ENCODE data around the gene GPR137. TPM values are rescaled to one million over a fixed set of nuclear protein-coding genes. Genes with fewer than 3 reads are reported as not detected.

The GPR137 gene
- total RNA-seq, 2 experiments from 2014 or later: 23.6 to 27.2 TPM

- no peaks in the 10 kb centered on the region for H3K9me3 Mint-ChIP-seq (ENCODE audit: low read depth)
- DNase-seq (no peak), ATAC-seq (no peak)
- ChIA-PET POLR2A (interaction anchor here (1.0 kb wide), 1 partner anchor 66 kb away, joined by 5 read pairs; no protein-coding TSS in a partner anchor), CTCF (interaction anchor here (0.6 to 1.2 kb wide), 3 partner anchors 12 to 488 kb away, joined by 3 read pairs; no protein-coding TSS in a partner anchor)
- H3K36me3 Mint-ChIP-seq (ENCODE audit: low read depth): peaks cover 6% of the 10 kb centered on the region
- H3K4me1 Mint-ChIP-seq: peaks cover 20% of the 10 kb centered on the region
- H3K27ac Mint-ChIP-seq: no peak overlapping the region
- H3K27me3 Mint-ChIP-seq: no peaks in the 10 kb centered on the region
- H3K4me3 Mint-ChIP-seq: no peak overlapping the region
- intact Hi-C loops (cut with DNase I, micrococcal nuclease): no loop called here
Measured at GRCh38 chr11:64255135-64256128, 30.2 kb upstream of the GPR137 start.

DNA sequence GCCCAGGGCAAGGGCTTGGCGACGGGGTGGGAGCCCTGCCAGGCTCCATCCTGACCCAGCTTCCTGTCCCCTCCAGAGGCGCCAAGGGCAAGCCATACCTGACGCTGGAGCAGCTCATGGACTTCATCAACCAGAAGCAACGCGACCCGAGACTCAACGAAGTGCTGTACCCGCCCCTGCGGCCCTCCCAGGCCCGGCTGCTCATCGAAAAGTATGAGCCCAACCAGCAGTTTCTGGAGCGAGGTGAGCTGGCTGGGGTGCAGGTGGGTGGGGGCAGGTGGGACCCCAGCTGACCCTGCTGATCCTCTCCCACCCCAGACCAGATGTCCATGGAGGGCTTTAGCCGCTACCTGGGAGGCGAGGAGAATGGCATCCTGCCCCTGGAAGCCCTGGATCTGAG lies 29.3 kb upstream of the GPR137 start:
- DNase-seq (no peak), ATAC-seq (no peak)
- Mint-ChIP-seq H3K27ac (no peak overlapping the region), H3K4me1 (peaks cover 17% of the 10 kb centered on the region), H3K9me3 (ENCODE audit: low read depth) (no peaks in the 10 kb centered on the region), H3K27me3 (no peaks in the 10 kb centered on the region), H3K4me3 (no peak overlapping the region), H3K36me3 (ENCODE audit: low read depth) (peaks cover 6% of the 10 kb centered on the region)
- intact Hi-C loops (cut with DNase I, micrococcal nuclease): no loop called here
- CTCF ChIA-PET: interaction anchor here (1.1 to 1.6 kb wide), 3 partner anchors 11 to 48 kb away, joined by 3 read pairs; no protein-coding TSS in a partner anchor
- POLR2A ChIA-PET: no interaction called here

GRCh38 chr11:64258356-64258755 lies 27.3 kb upstream of the GPR137 start:
- no peak overlapping the region for H3K27ac Mint-ChIP-seq

DNA sequence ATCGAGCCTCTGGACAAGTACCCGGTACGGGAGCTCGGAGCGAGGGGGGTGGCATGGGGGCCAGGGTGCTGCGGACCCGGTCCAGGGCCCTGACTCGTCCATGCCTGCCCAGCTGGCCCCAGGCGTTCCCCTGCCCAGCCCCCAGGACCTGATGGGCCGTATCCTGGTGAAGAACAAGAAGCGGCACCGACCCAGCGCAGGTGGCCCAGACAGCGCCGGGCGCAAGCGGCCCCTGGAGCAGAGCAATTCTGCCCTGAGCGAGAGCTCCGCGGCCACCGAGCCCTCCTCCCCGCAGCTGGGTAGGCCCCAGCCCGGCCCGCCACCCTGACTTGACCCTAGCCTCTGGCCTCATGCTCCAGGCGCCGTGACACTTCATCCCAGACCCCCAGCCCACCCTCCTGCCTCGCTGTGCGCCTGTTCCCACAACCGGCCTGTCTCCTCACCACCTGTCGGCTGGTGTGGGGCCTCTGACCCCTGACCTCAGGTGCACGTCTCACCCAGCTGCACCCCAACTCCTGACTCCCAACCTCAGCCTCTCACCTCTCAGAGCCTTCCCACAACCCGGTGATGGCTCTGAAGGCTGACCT lies 26.6 kb upstream of the GPR137 start:
- Mint-ChIP-seq H3K27ac (peak overlapping the region; percentile 40), H3K4me1 (peaks cover 11% of the 10 kb centered on the region), H3K9me3 (ENCODE audit: low read depth) (no peaks in the 10 kb centered on the region), H3K27me3 (no peaks in the 10 kb centered on the region), H3K36me3 (ENCODE audit: low read depth) (peaks cover 7% of the 10 kb centered on the region), H3K4me3 (no peak overlapping the region)
- ChIA-PET CTCF (no interaction called here), POLR2A (no interaction called here)
- intact Hi-C loops (cut with DNase I, micrococcal nuclease): no loop called here
- ATAC-seq (no peak), DNase-seq (no peak)

More at GRCh38 chr11:64258356-64258755, 27.3 kb upstream of the GPR137 start:
- intact Hi-C loops (cut with DNase I, micrococcal nuclease): no loop called here
- DNase-seq (no peak), ATAC-seq (no peak)
- POLR2A ChIA-PET: no interaction called here
- no peaks in the 10 kb centered on the region for H3K27me3 Mint-ChIP-seq
- CTCF ChIA-PET: interaction anchor here (0.6 to 0.7 kb wide), 2 partner anchors 17 to 83 kb away, joined by 3 to 4 read pairs; partner anchors contain the start of gene FKBP2
- H3K4me1 Mint-ChIP-seq: peaks cover 11% of the 10 kb centered on the region
- H3K36me3 Mint-ChIP-seq (ENCODE audit: low read depth): peaks cover 7% of the 10 kb centered on the region
- no peak overlapping the region for H3K4me3 Mint-ChIP-seq
- H3K9me3 Mint-ChIP-seq (ENCODE audit: low read depth): no peaks in the 10 kb centered on the region

GRCh38 chr11:64259533-64260067 lies 26.0 kb upstream of the GPR137 start:
- Mint-ChIP-seq H3K27ac (peak overlapping the region; percentile 40), H3K4me1 (peaks cover 11% of the 10 kb centered on the region), H3K27me3 (no peaks in the 10 kb centered on the region), H3K9me3 (ENCODE audit: low read depth) (no peaks in the 10 kb centered on the region), H3K4me3 (no peak overlapping the region), H3K36me3 (ENCODE audit: low read depth) (peaks cover 7% of the 10 kb centered on the region)
- peak; percentile 50 for ATAC-seq
- DNase-seq: no peak
- ChIA-PET CTCF (no interaction called here), POLR2A (no interaction called here)
- intact Hi-C loops (cut with DNase I, micrococcal nuclease): no loop called here

DNA sequence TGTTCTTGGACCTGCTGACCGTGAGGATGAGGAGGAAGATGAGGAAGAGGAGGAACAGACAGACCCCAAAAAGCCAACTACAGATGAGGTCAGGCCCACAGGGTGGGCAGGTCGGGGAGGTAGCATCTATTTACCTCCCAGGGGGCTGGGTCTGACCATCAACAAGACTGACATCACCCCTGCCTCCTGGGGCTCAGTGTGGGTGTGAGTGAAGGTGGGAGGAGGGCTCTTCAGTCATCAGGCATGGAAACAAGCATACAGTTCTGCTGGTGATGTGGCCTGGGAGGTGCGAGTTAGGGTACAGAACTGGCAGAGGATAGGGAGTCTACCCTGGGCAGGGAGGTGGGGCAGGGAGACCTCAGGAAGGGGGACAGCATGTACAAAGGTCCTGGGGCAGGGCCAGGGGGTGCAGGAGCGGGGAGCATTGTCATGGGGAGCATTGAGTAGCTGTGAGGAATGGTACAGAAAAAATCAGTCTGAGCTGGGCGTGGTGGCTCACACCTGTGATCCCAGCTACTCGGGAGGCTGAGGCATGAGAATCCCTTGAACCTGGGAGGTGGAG lies 25.4 kb upstream of the GPR137 start:
- Mint-ChIP-seq H3K4me1 (peaks cover 11% of the 10 kb centered on the region), H3K4me3 (no peak overlapping the region), H3K9me3 (ENCODE audit: low read depth) (no peaks in the 10 kb centered on the region), H3K36me3 (ENCODE audit: low read depth) (peaks cover 7% of the 10 kb centered on the region), H3K27ac (no peak overlapping the region), H3K27me3 (no peaks in the 10 kb centered on the region)
- ChIA-PET CTCF (interaction anchor here (1.6 kb wide), 1 partner anchor 10 kb away, joined by 3 read pairs; no protein-coding TSS in a partner anchor), POLR2A (no interaction called here)
- DNase-seq: no peak
- peak; percentile 43 for ATAC-seq
- intact Hi-C loops (cut with DNase I, micrococcal nuclease): no loop called here

- Mint-ChIP-seq H3K4me1 (peaks cover 11% of the 10 kb centered on the region), H3K27me3 (no peaks in the 10 kb centered on the region), H3K27ac (no peak overlapping the region), H3K36me3 (ENCODE audit: low read depth) (peaks cover 7% of the 10 kb centered on the region), H3K4me3 (no peak overlapping the region), H3K9me3 (ENCODE audit: low read depth) (no peaks in the 10 kb centered on the region)
- CTCF ChIA-PET: interaction anchor here (0.6 to 1.6 kb wide), 2 partner anchors 10 to 12 kb away, joined by 3 read pairs; no protein-coding TSS in a partner anchor
- POLR2A ChIA-PET: interaction anchor here (0.6 to 1.0 kb wide), 2 partner anchors 30 to 39 kb away, joined by 3 to 5 read pairs; no protein-coding TSS in a partner anchor
- DNase-seq (no peak), ATAC-seq (no peak)
- intact Hi-C loops (cut with DNase I, micrococcal nuclease): no loop called here
Measured at GRCh38 chr11:64261556-64262080, 24.0 kb upstream of the GPR137 start.

- intact Hi-C loops (cut with DNase I, micrococcal nuclease): no loop called here
- Mint-ChIP-seq H3K36me3 (ENCODE audit: low read depth) (peaks cover 7% of the 10 kb centered on the region), H3K9me3 (ENCODE audit: low read depth) (no peaks in the 10 kb centered on the region), H3K27ac (no peak overlapping the region), H3K4me1 (peaks cover 11% of the 10 kb centered on the region), H3K27me3 (no peaks in the 10 kb centered on the region), H3K4me3 (no peak overlapping the region)
- no peak for DNase-seq
- CTCF ChIA-PET: interaction anchor here (0.6 to 1.0 kb wide), 3 partner anchors 10 to 38 kb away, joined by 3 read pairs; no protein-coding TSS in a partner anchor
- POLR2A ChIA-PET: no interaction called here
- ATAC-seq: no peak
Measured at GRCh38 chr11:64262271-64263002, 23.2 kb upstream of the GPR137 start.

GRCh38 chr11:64263021-64263946 lies 22.4 kb upstream of the GPR137 start:
- H3K4me3 Mint-ChIP-seq: no peak overlapping the region
- no peaks in the 10 kb centered on the region for H3K27me3 Mint-ChIP-seq
- no peaks in the 10 kb centered on the region for H3K9me3 Mint-ChIP-seq (ENCODE audit: low read depth)
- POLR2A ChIA-PET: no interaction called here
- no peak overlapping the region for H3K27ac Mint-ChIP-seq
- CTCF ChIA-PET: interaction anchor here (0.9 to 1.0 kb wide), 2 partner anchors 11 to 37 kb away, joined by 3 read pairs; no protein-coding TSS in a partner anchor
- H3K36me3 Mint-ChIP-seq (ENCODE audit: low read depth): peaks cover 7% of the 10 kb centered on the region
- DNase-seq (no peak), ATAC-seq (no peak)
- H3K4me1 Mint-ChIP-seq: peaks cover 16% of the 10 kb centered on the region
- intact Hi-C loops (cut with DNase I, micrococcal nuclease): no loop called here

- H3K4me1 Mint-ChIP-seq: peaks cover 22% of the 10 kb centered on the region
- intact Hi-C loops (cut with DNase I, micrococcal nuclease): no loop called here
- no peaks in the 10 kb centered on the region for H3K27me3 Mint-ChIP-seq
- H3K36me3 Mint-ChIP-seq (ENCODE audit: low read depth): peaks cover 10% of the 10 kb centered on the region
- DNase-seq (no peak), ATAC-seq (no peak)
- H3K27ac Mint-ChIP-seq: no peak overlapping the region
- H3K4me3 Mint-ChIP-seq: no peak overlapping the region
- no peaks in the 10 kb centered on the region for H3K9me3 Mint-ChIP-seq (ENCODE audit: low read depth)
- ChIA-PET POLR2A (no interaction called here), CTCF (interaction anchor here (1.0 to 1.3 kb wide), 2 partner anchors 11 to 37 kb away, joined by 3 to 5 read pairs; no protein-coding TSS in a partner anchor)
Measured at GRCh38 chr11:64263947-64264317, 21.7 kb upstream of the GPR137 start.

All from activated CD4-positive, alpha-beta T cell treated with anti-CD3 and anti-CD28 coated beads for 36 hours (primary cell).